Spleen (tissue), 11 donors: ENCODE results near the gene MYO3B. TPM values are rescaled to one million over a fixed set of nuclear protein-coding genes. Genes with fewer than 3 reads are reported as not detected.
A peak's percentile ranks its signal among the peaks of the same experiment; 100 is the strongest.

Experiments
- DNase-seq: peaks from one replicate; pipeline ENCODE4 v3.0.0-alpha.2; 2020
- H3K27ac ChIP-seq, 8 donors: fragments of 200-600 bp; sonication (generic) in 7 of 8; 1 replicate in 4 of 8; 2 replicates in 4 of 8; pipeline versions ENCODE4 v1.5.0 to v1.8.0; 2016 to 2021; ENCODE audit warnings: inconsistent platforms in 4 of 8, mild to moderate bottlenecking in 4 of 8, moderate library complexity in 1 of 8
- H3K27me3 ChIP-seq, 7 donors: fragments of 200-600 bp; sonication (generic) in 6 of 7; replicated peaks in 1 of 7; 1 replicate in 4 of 7; 2 replicates in 3 of 7; pipeline versions ENCODE4 v1.5.0 to v1.8.0; 2016 to 2021; ENCODE audit warnings: inconsistent platforms in 3 of 7, mild to moderate bottlenecking in 1 of 7
- H3K36me3 ChIP-seq, 6 donors: fragments of 200-600 bp; sonication (generic) in 5 of 6; 1 replicate in 4 of 6; 2 replicates in 2 of 6; pipeline versions ENCODE4 v1.5.0 to v1.8.0; 2016 to 2021; ENCODE audit warnings: inconsistent platforms in 2 of 6
- H3K4me1 ChIP-seq, 6 donors: fragments of 200-600 bp; sonication (generic) in 5 of 6; 1 replicate in 3 of 6; 2 replicates in 3 of 6; pipeline versions ENCODE4 v1.5.0 to v1.8.0; 2016 to 2021; ENCODE audit warnings: inconsistent platforms in 3 of 6
- H3K4me3 ChIP-seq, 8 donors: fragments of 200-600 bp; sonication (generic) in 7 of 8; 1 replicate in 4 of 8; 2 replicates in 4 of 8; pipeline versions ENCODE4 v1.5.0 to v1.8.0; 2016 to 2021; ENCODE audit warnings: inconsistent platforms in 4 of 8, mild to moderate bottlenecking in 4 of 8, moderate library complexity in 2 of 8
- H3K9me3 ChIP-seq, 8 donors: fragments of 200-600 bp; sonication (generic) in 7 of 8; 1 replicate in 4 of 8; 2 replicates in 4 of 8; pipeline versions ENCODE4 v1.5.0 to v1.8.0; 2016 to 2021; ENCODE audit warnings: inconsistent platforms in 4 of 8
- POLR2A ChIP-seq, 3 donors: fragments of 450-650 bp; IDR thresholded peaks; one replicate each; pipeline ENCODE4 v1.5.1; 2017; ENCODE audit warnings: antibody characterized with exemption in 3 of 3, mild to moderate bottlenecking in 1 of 3
- POLR2AphosphoS5 ChIP-seq, 3 donors: sonication (generic); formaldehyde crosslinking; IDR thresholded peaks; one replicate each; pipeline ENCODE4 v1.5.1; 2017; ENCODE audit warnings: antibody characterized with exemption in 3 of 3
- WGBS, 5 donors: extraction: QIAGEN DNeasy Blood & Tissue Kit in 3 of 5; methylation state at CpG; one replicate each; pipeline versions ENCODE4 v1.1.5 to v1.1.7; 2013 to 2018; 5-methylcytosine and 5-hydroxymethylcytosine counted together
- intact Hi-C: fragments of 100-400 bp; cut with DNase I; formaldehyde crosslinking; loops from one replicate; pipeline ENCODE4 v1.15.0; 2023; ENCODE audit warnings: low total_unique reads
- polyA plus RNA-seq, 3 donors: library from polyadenylated mRNA; stranded (reverse); fragments of 200-250 nt; gene quantifications; one replicate each; pipeline ENCODE4 v1.2.1, GENCODE V29; 2013
- total RNA-seq, 7 donors: library from RNA; depleted of rRNA in 3 of 7; stranded (reverse); fragments of >200 nt in 3 of 7; fragmentation: NEBNext Ultra II Directional in 4 of 7; extraction: Animal tissue kit (Norgen Biotek cat#: 25700) in 4 of 7; gene quantifications; one replicate each; pipeline versions ENCODE4 v1.1.0 to v1.2.1, GENCODE V29; 2016 to 2021
- TF ChIP-seq, protein P1 (sequence below), 11 experiments: fragments of 200-600 bp in 7 of 11; fragments of 450-650 bp in 4 of 11; sonication (generic) in 4 of 11; IDR thresholded peaks in 8 of 11; conservative IDR thresholded peaks in 3 of 11; 1 replicate in 7 of 11; 2 replicates in 4 of 11; pipeline versions ENCODE4 v1.4.0 to v1.8.0; 2016 to 2021; ENCODE audit warnings: antibody characterized with exemption in 11 of 11, inconsistent platforms in 4 of 11, mild to moderate bottlenecking in 1 of 11
- donor health status: healthy with polysubstance abuse.
- donor health status: DM: no; HTN: no; CAD: no; lungs with moderate emphysema.
- donor health status: DM: no; HTN: no; CAD: no.
- donor health status: Bipolar disorder and iron deficiency.
- donor health status: healthy.
- donor health status: DM: no; HTN: no; CAD: no.
- donor health status: DM: yes; HTN: yes; CAD: no.

Gene MYO3B
- total and polyA plus RNA-seq, 10 donors = 0.03 to 2.0 (median 0.58) TPM; not detected in 4

DNA sequence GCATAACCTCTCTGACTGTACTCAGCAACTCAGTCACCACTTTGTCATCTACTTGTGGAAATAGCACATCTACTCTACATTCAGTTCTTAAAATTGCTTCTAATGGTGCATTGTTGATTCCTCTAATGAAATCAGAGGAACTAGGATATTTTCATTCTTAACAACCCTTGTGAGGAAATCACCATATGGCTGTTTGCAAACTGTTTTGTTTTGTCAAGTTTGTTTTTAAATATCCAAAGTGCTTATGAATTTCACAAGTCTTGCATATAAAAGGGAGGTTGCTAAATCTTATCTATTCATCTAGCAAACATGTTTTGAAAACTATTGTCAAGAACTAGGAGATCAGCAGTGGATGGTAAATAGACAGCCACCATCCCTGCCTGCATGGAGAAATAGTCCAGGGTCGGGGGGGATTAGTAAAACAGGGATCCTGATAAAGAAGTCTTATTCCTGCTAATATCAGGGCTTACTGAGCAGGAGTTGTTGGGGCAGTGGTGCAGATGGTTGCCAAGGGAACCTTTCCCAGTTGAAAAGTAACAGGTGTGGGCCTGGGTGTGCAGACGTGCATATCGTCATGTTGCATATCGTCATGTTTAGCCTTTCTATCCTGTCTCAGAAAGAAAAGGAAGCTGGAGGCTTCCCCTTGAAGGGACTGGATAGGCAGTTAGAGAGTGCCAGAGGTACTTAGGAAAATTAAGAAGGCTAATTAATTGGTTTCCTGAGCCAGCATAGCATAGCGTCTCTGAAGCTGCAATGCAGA lies 7.5 kb upstream of the MYO3B start:
- TF ChIP-seq POLR2A (IDR thresholded peaks at IDR 0.05) (no peak), POLR2AphosphoS5 (IDR thresholded peaks at IDR 0.05) (no peak)
- TF ChIP-seq, protein P1, sequence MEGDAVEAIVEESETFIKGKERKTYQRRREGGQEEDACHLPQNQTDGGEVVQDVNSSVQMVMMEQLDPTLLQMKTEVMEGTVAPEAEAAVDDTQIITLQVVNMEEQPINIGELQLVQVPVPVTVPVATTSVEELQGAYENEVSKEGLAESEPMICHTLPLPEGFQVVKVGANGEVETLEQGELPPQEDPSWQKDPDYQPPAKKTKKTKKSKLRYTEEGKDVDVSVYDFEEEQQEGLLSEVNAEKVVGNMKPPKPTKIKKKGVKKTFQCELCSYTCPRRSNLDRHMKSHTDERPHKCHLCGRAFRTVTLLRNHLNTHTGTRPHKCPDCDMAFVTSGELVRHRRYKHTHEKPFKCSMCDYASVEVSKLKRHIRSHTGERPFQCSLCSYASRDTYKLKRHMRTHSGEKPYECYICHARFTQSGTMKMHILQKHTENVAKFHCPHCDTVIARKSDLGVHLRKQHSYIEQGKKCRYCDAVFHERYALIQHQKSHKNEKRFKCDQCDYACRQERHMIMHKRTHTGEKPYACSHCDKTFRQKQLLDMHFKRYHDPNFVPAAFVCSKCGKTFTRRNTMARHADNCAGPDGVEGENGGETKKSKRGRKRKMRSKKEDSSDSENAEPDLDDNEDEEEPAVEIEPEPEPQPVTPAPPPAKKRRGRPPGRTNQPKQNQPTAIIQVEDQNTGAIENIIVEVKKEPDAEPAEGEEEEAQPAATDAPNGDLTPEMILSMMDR (IDR thresholded peaks at IDR 0.05 in 8 of 11, conservative IDR thresholded peaks at IDR 0.05 in 3 of 11) = no peak
- Histone ChIP-seq H3K4me1 (no peaks in the 10 kb centered on the region), H3K4me3 (no peak overlapping the region), H3K27ac (no peak overlapping the region), H3K27me3 (no peaks in the 10 kb centered on the region), H3K36me3 (no peaks in the 10 kb centered on the region), H3K9me3 (no peaks in the 10 kb centered on the region)
- WGBS, 5 donors = 67 to 76% (median 73%) methylated on average over 5 of the region's 5 CpGs
- intact Hi-C loops = no loop called here
- DNase-seq = no peak

DNA sequence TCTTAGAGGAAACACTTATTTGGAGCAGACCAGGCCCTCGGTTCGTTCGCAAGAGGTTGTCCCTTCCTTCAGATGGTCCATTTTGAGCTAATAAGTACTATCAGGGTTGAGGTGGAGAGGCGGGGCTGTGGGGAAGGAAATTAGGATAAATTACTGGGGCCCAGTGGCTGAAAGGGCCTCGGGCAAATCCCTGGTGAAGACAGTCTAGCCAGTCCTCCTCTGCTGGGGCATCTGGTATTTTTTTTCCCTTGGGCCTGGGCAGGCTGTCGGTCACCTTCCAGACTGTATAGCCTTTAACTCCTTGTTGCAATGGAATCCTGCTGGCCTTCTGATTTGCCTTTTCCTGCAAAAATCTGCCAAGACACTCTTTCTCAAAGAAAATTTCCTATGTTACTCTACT lies 1.7 kb upstream of the MYO3B start:
- DNase-seq = no peak
- H3K9me3 ChIP-seq = no peaks in the 10 kb centered on the region
- WGBS, 5 donors = 80 to 87% (median 82%) methylated on average over 6 of the region's 6 CpGs
- no peak overlapping the region for H3K27ac ChIP-seq
- intact Hi-C loops = no loop called here
- H3K4me3 ChIP-seq = no peak overlapping the region
- no peaks in the 10 kb centered on the region for H3K36me3 ChIP-seq
- no peak for TF ChIP-seq POLR2AphosphoS5 (IDR thresholded peaks at IDR 0.05)
- TF ChIP-seq POLR2A (IDR thresholded peaks at IDR 0.05) = no peak
- TF ChIP-seq, protein P1 (IDR thresholded peaks at IDR 0.05 in 8 of 11, conservative IDR thresholded peaks at IDR 0.05 in 3 of 11) = no peak
- peaks cover 0 to 11% (median 0%) of the 10 kb centered on the region in 6 donors for H3K4me1 ChIP-seq
- no peaks in the 10 kb centered on the region for H3K27me3 ChIP-seq

DNA sequence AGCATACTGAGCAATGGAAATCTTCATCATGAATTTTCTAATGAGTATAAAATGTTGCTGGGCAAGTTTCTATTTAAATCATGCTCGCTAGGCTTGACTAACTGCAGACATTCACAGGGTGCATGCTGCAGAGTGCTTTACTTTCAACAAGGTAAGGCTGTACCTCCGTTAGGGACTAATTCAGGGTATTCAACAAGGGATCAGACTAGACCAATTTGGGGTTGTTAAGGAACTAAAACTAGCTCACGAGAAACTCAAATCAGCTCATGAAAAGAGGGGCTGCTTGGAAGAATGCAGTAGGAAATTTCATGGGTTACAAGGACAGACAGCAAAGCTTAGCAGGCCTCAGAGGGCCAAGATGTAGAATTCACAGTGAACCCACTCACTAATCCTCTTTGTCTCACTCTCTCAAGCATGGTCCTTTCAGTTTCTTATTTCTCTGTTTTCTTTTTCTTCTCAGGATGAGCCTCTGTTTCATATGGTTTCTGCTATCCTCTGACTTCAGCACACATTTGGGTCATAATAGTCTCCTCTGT lies 2.2 kb downstream of the MYO3B start:
- intact Hi-C loops = no loop called here
- no peak for TF ChIP-seq POLR2A (IDR thresholded peaks at IDR 0.05)
- TF ChIP-seq, protein P1 (IDR thresholded peaks at IDR 0.05 in 8 of 11, conservative IDR thresholded peaks at IDR 0.05 in 3 of 11) = no peak
- TF ChIP-seq POLR2AphosphoS5 (IDR thresholded peaks at IDR 0.05) = no peak
- WGBS, 5 donors = 59 to 84% (median 76%) methylated on average over 3 of the region's 3 CpGs
- peaks cover 0 to 7% (median 2%) of the 10 kb centered on the region in 8 donors for H3K9me3 ChIP-seq
- no peaks in the 10 kb centered on the region for H3K27me3 ChIP-seq
- H3K4me1 ChIP-seq = peaks cover 0 to 16% (median 0%) of the 10 kb centered on the region in 6 donors
- no peaks in the 10 kb centered on the region for H3K36me3 ChIP-seq
- H3K4me3 ChIP-seq = no peak overlapping the region
- DNase-seq = no peak
- H3K27ac ChIP-seq = peak overlapping the region in 2 of 8 donors; percentile 37 to 65

DNA sequence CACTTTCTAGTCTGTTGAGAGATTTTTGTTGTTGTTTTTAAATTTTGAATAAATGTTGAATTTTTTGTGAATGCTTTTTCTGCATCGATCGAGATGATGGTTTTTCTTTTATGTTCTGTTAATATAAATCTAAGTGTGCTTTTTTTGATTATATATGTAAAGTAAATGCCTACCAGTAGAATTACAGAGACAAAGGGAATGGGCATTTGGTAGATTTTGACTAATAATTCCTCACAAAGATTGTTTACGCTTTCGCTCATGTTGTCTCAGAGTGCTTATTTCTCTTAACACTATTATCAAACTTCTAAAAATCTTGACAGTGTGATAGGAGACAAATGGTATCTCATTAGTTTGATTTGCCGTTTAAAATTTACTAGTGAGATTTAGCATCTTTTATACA lies 3.7 kb downstream of the MYO3B start:
- H3K4me3 ChIP-seq = no peak overlapping the region
- H3K4me1 ChIP-seq = peaks cover 0 to 16% (median 0%) of the 10 kb centered on the region in 6 donors
- peaks cover 0 to 22% (median 15%) of the 10 kb centered on the region in 8 donors for H3K9me3 ChIP-seq
- peak overlapping the region in 2 of 8 donors; percentile 37 to 65 for H3K27ac ChIP-seq
- no peaks in the 10 kb centered on the region for H3K36me3 ChIP-seq
- 93 to 96% (median 96%) methylated on average over 5 of the region's 5 CpGs for WGBS, 5 donors
- no peak for DNase-seq
- TF ChIP-seq POLR2AphosphoS5 (IDR thresholded peaks at IDR 0.05) (no peak), POLR2A (IDR thresholded peaks at IDR 0.05) (no peak)
- TF ChIP-seq, protein P1 (IDR thresholded peaks at IDR 0.05 in 8 of 11, conservative IDR thresholded peaks at IDR 0.05 in 3 of 11) = no peak
- intact Hi-C loops = no loop called here
- no peaks in the 10 kb centered on the region for H3K27me3 ChIP-seq
